ENCODE data around the gene CDK16.

GRCh38 chrX:47169726-47170515 lies 48.6 kb upstream of the CDK16 start:
- TF ChIP-seq CTCF (IDR thresholded peaks at IDR 0.05), result no peak
- no peak for TF ChIP-seq POLR2AphosphoS5 (IDR thresholded peaks at IDR 0.05)
- TF ChIP-seq POLR2A (IDR thresholded peaks at IDR 0.05; ENCODE audit: low read depth), result no peak
